ENCODE measurements around the gene JPH2.
"Not testable (repeated sequence)": the region's sequence is repeated elsewhere in the genome, so short reads cannot be mapped to it uniquely, and the experiment has no call there.

JPH2 gene

DNA sequence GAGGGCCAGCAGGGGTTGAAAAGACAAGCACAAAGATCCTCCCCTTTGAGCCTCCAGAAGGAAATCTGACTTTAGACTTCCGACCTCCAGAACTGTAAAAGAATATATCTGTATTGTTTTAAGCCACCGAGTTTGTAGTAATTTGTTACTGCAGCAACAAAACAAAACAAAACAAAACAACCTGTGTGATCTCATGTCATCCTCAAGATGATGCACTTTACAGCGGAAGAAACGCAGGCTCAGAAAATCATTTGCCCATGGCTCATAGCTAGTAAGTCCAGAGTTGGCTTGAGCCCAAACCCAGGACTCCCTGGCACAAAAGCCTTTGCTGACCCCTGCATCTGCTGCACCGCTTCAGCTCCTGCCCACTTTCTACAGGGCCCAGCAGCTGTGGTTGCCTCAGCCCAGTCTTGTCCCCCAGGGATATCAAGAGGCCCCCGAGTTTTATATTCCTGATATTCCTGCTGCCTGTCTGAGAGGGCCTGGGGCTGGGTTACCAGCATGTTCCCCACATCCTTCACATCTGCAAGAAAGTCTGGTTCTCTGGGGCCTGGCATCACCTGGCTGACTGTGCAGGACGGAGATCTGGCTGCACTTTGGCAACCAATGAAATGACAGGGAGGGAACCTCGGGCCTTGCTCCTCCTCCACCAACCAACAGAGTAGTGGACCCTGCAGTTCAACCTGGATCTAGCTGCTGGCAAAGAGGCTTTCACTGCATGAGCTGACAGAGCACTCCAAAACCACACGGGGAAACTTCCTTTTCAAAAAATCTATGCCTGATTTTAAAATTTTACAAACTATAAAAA, 56.9 kb downstream of the JPH2 start:
- CTCF ChIA-PET: interaction anchor here (1.0 to 1.5 kb wide), 2 partner anchors 14 to 54 kb away, joined by 3 to 5 read pairs; no protein-coding TSS in a partner anchor
- POLR2A ChIA-PET: no interaction called here
- no peak for DNase-seq
- Histone ChIP-seq H3K27me3 (replicated peaks in 2 of 5; ENCODE audit: control insufficient read depth in 4 of 5, insufficient read depth in 5 of 5, low read length in 4 of 5) (peaks cover 0 to 5% (median 0%) of the 10 kb centered on the region in 5 experiments), H3K27ac (ENCODE audit: insufficient read depth in 1 of 2, low read depth in 1 of 2, low read length in 2 of 2, poor library complexity in 1 of 2, severe bottlenecking in 2 of 2) (no peak overlapping the region), H3K4me3 (ENCODE audit: control insufficient read depth in 1 of 7, extremely low read depth in 1 of 7, insufficient read depth in 4 of 7, low read depth in 2 of 7, low read length in 6 of 7) (no peak overlapping the region), H3K9me3 (ENCODE audit: control extremely low read depth in 1 of 5, control insufficient read depth in 4 of 5, insufficient read depth in 2 of 5, low read depth in 1 of 5, low read length in 4 of 5) (peaks cover 0 to 2% (median 0%) of the 10 kb centered on the region in 5 experiments), H3K4me1 (ENCODE audit: control extremely low read depth in 1 of 4, control insufficient read depth in 4 of 4, insufficient read depth in 4 of 4, low read length in 3 of 4) (no peaks in the 10 kb centered on the region), H3K36me3 (ENCODE audit: control insufficient read depth in 4 of 4, insufficient read depth in 4 of 4, low read length in 3 of 4) (no peaks in the 10 kb centered on the region)
- 74% methylated on average over 6 of the region's 9 CpGs for WGBS (ENCODE audit: insufficient coverage)

DNA sequence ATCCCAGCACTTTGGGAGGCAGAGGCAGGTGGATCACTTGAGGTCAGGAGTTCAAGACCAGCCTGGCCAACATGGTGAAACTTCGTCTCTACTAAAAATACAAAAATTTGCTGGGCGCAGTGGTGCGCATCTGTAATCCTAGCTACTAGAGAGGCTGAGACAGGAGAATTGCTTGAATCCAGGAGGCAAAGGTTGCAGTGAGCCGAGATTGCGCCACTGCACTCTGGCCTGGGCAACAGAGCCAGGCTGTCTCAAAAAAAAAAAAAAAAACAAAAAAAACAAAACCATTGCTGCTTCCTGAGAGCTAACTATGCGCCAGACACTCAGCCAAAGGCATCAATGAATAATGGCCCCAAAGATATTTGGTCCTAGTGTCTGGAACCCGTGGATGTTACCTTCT, 57.7 kb downstream of the JPH2 start:
- WGBS (ENCODE audit: insufficient coverage): 90% methylated on average over 2 of the region's 7 CpGs
- CTCF ChIA-PET: interaction anchor here (0.7 kb wide), 1 partner anchor 397 kb away, joined by 3 read pairs; no protein-coding TSS in a partner anchor
- H3K36me3 ChIP-seq (ENCODE audit: control insufficient read depth in 4 of 4, insufficient read depth in 4 of 4, low read length in 3 of 4); H3K27me3 ChIP-seq (replicated peaks in 2 of 5; ENCODE audit: control insufficient read depth in 4 of 5, insufficient read depth in 5 of 5, low read length in 4 of 5); POLR2A ChIA-PET; H3K4me1 ChIP-seq (ENCODE audit: control extremely low read depth in 1 of 4, control insufficient read depth in 4 of 4, insufficient read depth in 4 of 4, low read length in 3 of 4); H3K27ac ChIP-seq (ENCODE audit: insufficient read depth in 1 of 2, low read depth in 1 of 2, low read length in 2 of 2, poor library complexity in 1 of 2, severe bottlenecking in 2 of 2); H3K9me3 ChIP-seq (ENCODE audit: control extremely low read depth in 1 of 5, control insufficient read depth in 4 of 5, insufficient read depth in 2 of 5, low read depth in 1 of 5, low read length in 4 of 5); DNase-seq; H3K4me3 ChIP-seq (ENCODE audit: control insufficient read depth in 1 of 7, extremely low read depth in 1 of 7, insufficient read depth in 4 of 7, low read depth in 2 of 7, low read length in 6 of 7): not testable (repeated sequence)

DNA sequence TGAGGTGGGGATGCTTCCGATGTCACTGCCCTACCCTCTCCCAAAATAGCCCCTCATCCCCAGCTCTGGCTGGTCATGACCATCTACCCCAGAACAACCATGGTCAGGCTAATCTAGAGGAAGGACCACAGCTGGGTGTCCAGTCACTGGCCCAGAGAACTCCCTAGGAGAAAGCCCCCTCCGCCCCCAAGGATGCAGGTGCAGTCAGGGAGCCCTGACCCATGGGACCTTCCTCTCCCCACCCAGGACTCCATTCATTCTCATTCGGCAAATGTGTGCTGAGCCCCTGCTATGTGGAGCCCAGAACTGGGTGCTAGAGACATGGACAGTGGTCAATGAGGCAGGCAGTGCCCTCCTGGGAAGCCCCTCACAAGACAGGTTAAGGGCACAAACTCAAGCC, 60.5 kb downstream of the JPH2 start:
- Histone ChIP-seq H3K27me3 (replicated peaks in 2 of 5; ENCODE audit: control insufficient read depth in 4 of 5, insufficient read depth in 5 of 5, low read length in 4 of 5) (peaks cover 0 to 18% (median 2%) of the 10 kb centered on the region in 5 experiments), H3K4me1 (ENCODE audit: control extremely low read depth in 1 of 4, control insufficient read depth in 4 of 4, insufficient read depth in 4 of 4, low read length in 3 of 4) (no peaks in the 10 kb centered on the region), H3K36me3 (ENCODE audit: control insufficient read depth in 4 of 4, insufficient read depth in 4 of 4, low read length in 3 of 4) (no peaks in the 10 kb centered on the region), H3K9me3 (ENCODE audit: control extremely low read depth in 1 of 5, control insufficient read depth in 4 of 5, insufficient read depth in 2 of 5, low read depth in 1 of 5, low read length in 4 of 5) (peaks cover 0 to 2% (median 0%) of the 10 kb centered on the region in 5 experiments), H3K27ac (ENCODE audit: insufficient read depth in 1 of 2, low read depth in 1 of 2, low read length in 2 of 2, poor library complexity in 1 of 2, severe bottlenecking in 2 of 2) (no peak overlapping the region), H3K4me3 (ENCODE audit: control insufficient read depth in 1 of 7, extremely low read depth in 1 of 7, insufficient read depth in 4 of 7, low read depth in 2 of 7, low read length in 6 of 7) (no peak overlapping the region)
- no peak for DNase-seq
- POLR2A ChIA-PET: no interaction called here
- WGBS (ENCODE audit: insufficient coverage): 100% methylated on average over 1 of the region's 3 CpGs
- CTCF ChIA-PET: no interaction called here

DNA sequence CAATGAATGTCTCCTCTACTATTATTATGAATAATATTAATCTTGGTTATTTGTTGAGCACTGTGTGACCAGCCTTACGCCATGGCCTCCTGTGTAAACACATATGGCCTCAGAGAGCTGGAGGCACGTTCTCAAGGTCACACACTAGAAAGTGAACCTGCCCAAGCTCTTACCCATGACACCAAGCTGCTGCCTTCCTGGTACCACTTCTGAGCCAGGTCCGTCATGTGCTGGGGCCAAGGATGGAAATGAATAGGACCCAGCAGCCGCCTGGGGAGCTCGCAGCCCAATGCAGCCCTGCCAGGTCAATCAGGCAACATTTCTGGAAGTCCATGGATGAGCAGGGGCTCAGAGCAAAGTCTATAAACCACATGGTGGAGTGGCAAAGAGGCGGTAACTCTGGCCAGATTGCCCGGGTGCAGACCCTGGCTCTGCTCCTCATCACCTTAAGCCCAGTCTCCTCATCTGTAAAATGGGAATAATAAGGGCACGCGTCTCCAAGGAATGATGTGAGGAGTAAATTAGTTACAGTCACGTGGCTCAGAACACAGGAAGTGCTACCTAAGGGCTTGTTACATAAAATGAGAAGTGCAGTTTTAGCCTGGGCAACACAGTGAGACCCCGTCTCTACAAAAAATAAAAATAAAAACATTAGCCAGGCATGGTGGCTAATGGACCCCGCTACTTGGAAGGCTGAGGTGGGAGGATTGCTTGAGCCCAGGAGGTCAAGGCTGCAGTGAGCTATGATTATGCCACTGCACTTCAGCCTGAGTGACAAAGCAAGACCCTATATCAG, 61.5 kb downstream of the JPH2 start:
- ChIA-PET CTCF (no interaction called here), POLR2A (interaction anchor here (0.6 kb wide), 1 partner anchor 70 kb away, joined by 4 read pairs; no protein-coding TSS in a partner anchor)
- H3K4me3 ChIP-seq (ENCODE audit: control insufficient read depth in 1 of 7, extremely low read depth in 1 of 7, insufficient read depth in 4 of 7, low read depth in 2 of 7, low read length in 6 of 7): no peak overlapping the region
- no peak overlapping the region for H3K27ac ChIP-seq (ENCODE audit: insufficient read depth in 1 of 2, low read depth in 1 of 2, low read length in 2 of 2, poor library complexity in 1 of 2, severe bottlenecking in 2 of 2)
- WGBS (ENCODE audit: insufficient coverage): 83% methylated on average over 8 of the region's 12 CpGs
- H3K27me3 ChIP-seq (replicated peaks in 2 of 5; ENCODE audit: control insufficient read depth in 4 of 5, insufficient read depth in 5 of 5, low read length in 4 of 5): peaks cover 0 to 18% (median 2%) of the 10 kb centered on the region in 5 experiments
- no peaks in the 10 kb centered on the region for H3K9me3 ChIP-seq (ENCODE audit: control extremely low read depth in 1 of 5, control insufficient read depth in 4 of 5, insufficient read depth in 2 of 5, low read depth in 1 of 5, low read length in 4 of 5)
- DNase-seq: no peak
- no peaks in the 10 kb centered on the region for H3K4me1 ChIP-seq (ENCODE audit: control extremely low read depth in 1 of 4, control insufficient read depth in 4 of 4, insufficient read depth in 4 of 4, low read length in 3 of 4)
- H3K36me3 ChIP-seq (ENCODE audit: control insufficient read depth in 4 of 4, insufficient read depth in 4 of 4, low read length in 3 of 4): no peaks in the 10 kb centered on the region

DNA sequence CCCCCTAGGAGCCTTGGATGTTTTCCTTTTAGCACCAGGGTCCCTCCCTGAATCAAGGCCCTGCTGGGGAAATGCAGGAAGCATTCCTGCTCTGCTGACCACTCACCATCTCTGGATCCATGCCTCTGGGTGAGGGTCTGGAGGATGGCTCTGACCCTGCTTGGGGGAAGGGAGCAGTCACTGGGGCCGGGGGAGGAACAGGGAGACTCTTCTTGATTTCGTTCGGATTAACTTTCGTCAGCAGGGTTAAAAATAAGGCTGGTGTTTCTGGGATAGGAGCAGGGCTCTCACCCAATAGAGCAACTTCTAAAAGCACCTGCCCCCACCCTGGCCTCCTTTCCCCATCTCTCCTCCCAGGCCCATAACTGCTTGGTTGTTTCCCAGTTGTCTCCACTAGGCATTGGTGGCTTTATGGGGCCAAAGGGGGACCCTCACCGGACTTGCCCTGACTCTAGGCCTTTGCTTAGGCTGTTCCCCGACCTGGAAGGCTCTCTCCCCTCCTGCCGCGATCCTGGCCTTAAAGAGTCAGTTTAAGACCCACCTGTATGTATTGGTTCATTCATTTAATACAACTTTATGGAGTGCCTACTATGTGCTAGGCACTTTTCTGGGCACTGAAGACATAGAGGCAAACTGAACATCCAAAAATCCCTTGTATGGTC, 63.0 kb downstream of the JPH2 start:
- Histone ChIP-seq H3K4me3 (ENCODE audit: control insufficient read depth in 1 of 7, extremely low read depth in 1 of 7, insufficient read depth in 4 of 7, low read depth in 2 of 7, low read length in 6 of 7) (no peak overlapping the region), H3K27ac (ENCODE audit: insufficient read depth in 1 of 2, low read depth in 1 of 2, low read length in 2 of 2, poor library complexity in 1 of 2, severe bottlenecking in 2 of 2) (no peak overlapping the region), H3K27me3 (replicated peaks in 2 of 5; ENCODE audit: control insufficient read depth in 4 of 5, insufficient read depth in 5 of 5, low read length in 4 of 5) (peaks cover 0 to 23% (median 2%) of the 10 kb centered on the region in 5 experiments), H3K4me1 (ENCODE audit: control extremely low read depth in 1 of 4, control insufficient read depth in 4 of 4, insufficient read depth in 4 of 4, low read length in 3 of 4) (no peaks in the 10 kb centered on the region), H3K36me3 (ENCODE audit: control insufficient read depth in 4 of 4, insufficient read depth in 4 of 4, low read length in 3 of 4) (no peaks in the 10 kb centered on the region), H3K9me3 (ENCODE audit: control extremely low read depth in 1 of 5, control insufficient read depth in 4 of 5, insufficient read depth in 2 of 5, low read depth in 1 of 5, low read length in 4 of 5) (no peaks in the 10 kb centered on the region)
- no peak for DNase-seq
- ChIA-PET POLR2A (no interaction called here), CTCF (interaction anchor here (4.3 kb wide), 1 partner anchor 66 kb away, joined by 12 read pairs; no protein-coding TSS in a partner anchor)
- WGBS (ENCODE audit: insufficient coverage): 100% methylated on average over 1 of the region's 8 CpGs

DNA sequence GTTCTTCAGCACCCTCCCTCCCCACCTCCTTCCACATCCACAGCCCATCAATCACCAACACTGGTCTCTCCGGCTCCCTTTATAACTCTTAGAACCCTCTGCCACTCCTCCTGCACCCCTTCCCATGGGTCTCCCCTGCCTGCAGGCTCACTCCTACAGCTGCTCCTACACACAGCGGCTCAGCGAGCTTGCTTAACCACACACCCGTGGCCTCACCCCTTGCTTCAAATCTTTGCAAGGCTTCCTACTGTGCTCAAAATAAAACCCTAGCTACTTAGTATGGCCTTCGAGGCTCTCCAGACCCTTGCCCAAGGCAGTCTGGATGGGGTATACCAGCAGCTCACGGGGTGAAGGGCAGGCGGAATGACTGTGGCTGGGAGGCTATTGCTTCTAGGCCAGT, 63.7 kb downstream of the JPH2 start:
- Histone ChIP-seq H3K4me1 (ENCODE audit: control extremely low read depth in 1 of 4, control insufficient read depth in 4 of 4, insufficient read depth in 4 of 4, low read length in 3 of 4) (no peaks in the 10 kb centered on the region), H3K36me3 (ENCODE audit: control insufficient read depth in 4 of 4, insufficient read depth in 4 of 4, low read length in 3 of 4) (no peaks in the 10 kb centered on the region), H3K4me3 (ENCODE audit: control insufficient read depth in 1 of 7, extremely low read depth in 1 of 7, insufficient read depth in 4 of 7, low read depth in 2 of 7, low read length in 6 of 7) (no peak overlapping the region), H3K9me3 (ENCODE audit: control extremely low read depth in 1 of 5, control insufficient read depth in 4 of 5, insufficient read depth in 2 of 5, low read depth in 1 of 5, low read length in 4 of 5) (no peaks in the 10 kb centered on the region), H3K27me3 (replicated peaks in 2 of 5; ENCODE audit: control insufficient read depth in 4 of 5, insufficient read depth in 5 of 5, low read length in 4 of 5) (peaks cover 0 to 23% (median 5%) of the 10 kb centered on the region in 5 experiments), H3K27ac (ENCODE audit: insufficient read depth in 1 of 2, low read depth in 1 of 2, low read length in 2 of 2, poor library complexity in 1 of 2, severe bottlenecking in 2 of 2) (no peak overlapping the region)
- no peak for DNase-seq
- 71% methylated on average over 3 of the region's 7 CpGs for WGBS (ENCODE audit: insufficient coverage)
- POLR2A ChIA-PET: no interaction called here
- CTCF ChIA-PET: interaction anchor here (4.3 kb wide), 1 partner anchor 67 kb away, joined by 12 read pairs; no protein-coding TSS in a partner anchor

Measured in common myeloid progenitor, CD34-positive (primary cell).